AG10803 (cell line): Measurements from ENCODE around the gene HOXB2.

Experiments used
- DNase-seq: peaks from one replicate; pipeline ENCODE4 v3.0.0; 2010; ENCODE audit warnings: low read depth
- H3K4me3 ChIP-seq: 2 replicates; pipeline ENCODE4 v1.5.1; 2011; ENCODE audit warnings: mild to moderate bottlenecking, low read length, control low read depth
- CTCF ChIP-seq: conservative IDR thresholded peaks from 2 replicates; pipeline ENCODE4 v1.5.1; 2011; ENCODE audit warnings: mild to moderate bottlenecking, low read length, control low read depth, inconsistent platforms

HOXB2 gene

GRCh38 chr17:48559840-48560817 lies 15.2 kb upstream of the HOXB2 start:
- H3K4me3 ChIP-seq = no peak overlapping the region
- no peak for TF ChIP-seq CTCF
- no peak for DNase-seq

- peak overlapping the region; percentile 9 for H3K4me3 ChIP-seq
- TF ChIP-seq CTCF = no peak
- DNase-seq = no peak
Observed at GRCh38 chr17:48559122-48559839, 14.4 kb upstream of the HOXB2 start.

GRCh38 chr17:48558831-48559121 lies 13.9 kb upstream of the HOXB2 start:
- TF ChIP-seq CTCF = no peak
- H3K4me3 ChIP-seq = peak overlapping the region; percentile 20

GRCh38 chr17:48558057-48558830 lies 13.3 kb upstream of the HOXB2 start:
- no peak for DNase-seq
- no peak for TF ChIP-seq CTCF
- H3K4me3 ChIP-seq = peak overlapping the region; percentile 20

More at GRCh38 chr17:48558831-48559121, 13.9 kb upstream of the HOXB2 start:
- DNase-seq = no peak

- TF ChIP-seq CTCF = no peak
- peak overlapping the region; percentile 20 for H3K4me3 ChIP-seq
- no peak for DNase-seq
Observed at GRCh38 chr17:48556576-48557401, 11.9 kb upstream of the HOXB2 start.

GRCh38 chr17:48556229-48556575 lies 11.3 kb upstream of the HOXB2 start:
- DNase-seq = no peak
- no peak for TF ChIP-seq CTCF
- H3K4me3 ChIP-seq = peak overlapping the region; percentile 60
